OCI-LY3 (cell line): ENCODE results near the gene PTPN13.

ENCODE experiments used
- H2AFZ ChIP-seq: fragments of 200-600, 300-600 bp; shearing (Covaris generic); 2 replicates; pipeline ENCODE4 v1.6.0; 2014; ENCODE audit warnings: antibody characterized with exemption, low read depth, low read length
- H3K27ac ChIP-seq: fragments of 200-600, 300-600 bp; sonication (generic); 2 replicates; pipeline ENCODE4 v1.5.1; 2014; ENCODE audit warnings: mild to moderate bottlenecking, low read length, moderate library complexity, mixed read lengths
- H3K27me3 ChIP-seq: fragments of 200-600, 300-600 bp; sonication (generic); 2 replicates; pipeline ENCODE4 v1.6.1; 2014; ENCODE audit warnings: low read depth, low read length, mixed read lengths
- H3K36me3 ChIP-seq: fragments of 200-600, 300-600 bp; sonication (generic); replicated peaks from 2 replicates; pipeline ENCODE3; 2014; ENCODE audit warnings: low read depth, low read length, mixed read lengths
- H3K4me1 ChIP-seq: fragments of 300-600, 200-600 bp; sonication (generic); 2 replicates; pipeline ENCODE4 v1.6.1; 2014; ENCODE audit warnings: low read length, mixed read lengths
- H3K4me2 ChIP-seq: fragments of 200-600, 300-600 bp; sonication (generic); 2 replicates; pipeline ENCODE4 v1.6.1; 2014; ENCODE audit warnings: low read length, mixed read lengths
- H3K4me3 ChIP-seq: fragments of 300-600, 200-600 bp; sonication (generic); 2 replicates; pipeline ENCODE4 v1.5.1; 2014; ENCODE audit warnings: antibody characterized with exemption, mild to moderate bottlenecking, low read length, moderate library complexity
- H3K79me2 ChIP-seq: fragments of 300-600, 200-600 bp; shearing (Covaris generic); 2 replicates; pipeline ENCODE4 v1.6.1; 2014; ENCODE audit warnings: mild to moderate bottlenecking, low read length, mixed read lengths
- H3K9ac ChIP-seq: fragments of 300-600, 200-600 bp; shearing (Covaris generic); 2 replicates; pipeline ENCODE4 v1.6.0; 2014; ENCODE audit warnings: mild to moderate bottlenecking, low read length, moderate library complexity
- H3K9me3 ChIP-seq: fragments of 200-600, 300-600 bp; shearing (Covaris generic); 2 replicates; pipeline ENCODE4 v1.6.1; 2014; ENCODE audit warnings: low read length, mixed read lengths; ENCODE audit not compliant: insufficient read depth
- H4K20me1 ChIP-seq: fragments of 200-600, 300-600 bp; sonication (generic); 2 replicates; pipeline ENCODE4 v1.6.1; 2016; ENCODE audit warnings: low read length, mixed read lengths; ENCODE audit not compliant: insufficient read depth
- CTCF ChIP-seq: fragments of 200-600, 300-600 bp; sonication (generic); IDR thresholded peaks from 2 replicates; pipeline ENCODE4 v1.5.1; 2014; ENCODE audit warnings: antibody characterized with exemption, low read length, low read depth
- EZH2phosphoT487 ChIP-seq: fragments of 200-600 bp; shearing (Covaris generic); IDR thresholded peaks from 2 replicates; pipeline ENCODE4 v1.6.1; 2018; ENCODE audit warnings: antibody characterized with exemption, mixed run types, low read depth

Gene PTPN13

GRCh38 chr4:86621435-86621834 lies 27.3 kb downstream of the PTPN13 start:
- Histone ChIP-seq H3K4me1 (no peaks in the 10 kb centered on the region), H3K27ac (no peak overlapping the region), H4K20me1 (no peaks in the 10 kb centered on the region), H3K27me3 (no peaks in the 10 kb centered on the region), H3K9ac (no peak overlapping the region), H3K36me3 (no peaks in the 10 kb centered on the region), H3K9me3 (no peaks in the 10 kb centered on the region; the same call in 1 of the 2 replicates), H3K79me2 (no peaks in the 10 kb centered on the region), H3K4me3 (no peak overlapping the region), H2AFZ (no peak overlapping the region), H3K4me2 (no peak overlapping the region)
- no peak for TF ChIP-seq CTCF
- no peak for TF ChIP-seq EZH2phosphoT487

GRCh38 chr4:86626066-86626465 lies 32.0 kb downstream of the PTPN13 start:
- no peaks in the 10 kb centered on the region for H3K4me1 ChIP-seq
- no peaks in the 10 kb centered on the region for H3K79me2 ChIP-seq
- H3K9ac ChIP-seq, result no peak overlapping the region
- no peak overlapping the region for H3K4me2 ChIP-seq
- H3K27ac ChIP-seq, result no peak overlapping the region
- H2AFZ ChIP-seq, result no peak overlapping the region
- TF ChIP-seq EZH2phosphoT487, result no peak
- TF ChIP-seq CTCF, result no peak
- H3K36me3 ChIP-seq, result no peaks in the 10 kb centered on the region
- H3K9me3 ChIP-seq, result no peaks in the 10 kb centered on the region
- H3K27me3 ChIP-seq, result no peaks in the 10 kb centered on the region
- no peak overlapping the region for H3K4me3 ChIP-seq
- no peaks in the 10 kb centered on the region for H4K20me1 ChIP-seq

- no peaks in the 10 kb centered on the region for H4K20me1 ChIP-seq
These were observed 33.5 kb downstream of the PTPN13 start for GRCh38 chr4:86627462-86628135.

GRCh38 chr4:86630629-86631028 lies 36.5 kb downstream of the PTPN13 start:
- no peaks in the 10 kb centered on the region for H3K79me2 ChIP-seq
- H4K20me1 ChIP-seq, result no peaks in the 10 kb centered on the region
- no peak overlapping the region for H3K9ac ChIP-seq
- TF ChIP-seq EZH2phosphoT487 (no peak), CTCF (no peak)
- H3K4me1 ChIP-seq, result peaks cover 14% of the 10 kb centered on the region
- H3K27me3 ChIP-seq, result no peaks in the 10 kb centered on the region
- H3K4me3 ChIP-seq, result no peak overlapping the region
- no peak overlapping the region for H3K27ac ChIP-seq
- no peaks in the 10 kb centered on the region for H3K36me3 ChIP-seq
- H3K9me3 ChIP-seq, result no peaks in the 10 kb centered on the region
- no peak overlapping the region for H3K4me2 ChIP-seq
- H2AFZ ChIP-seq, result no peak overlapping the region

More at GRCh38 chr4:86627462-86628135, 33.5 kb downstream of the PTPN13 start:
- H3K9ac ChIP-seq, result no peak overlapping the region
- H3K4me2 ChIP-seq, result no peak overlapping the region
- H2AFZ ChIP-seq, result no peak overlapping the region
- no peaks in the 10 kb centered on the region for H3K36me3 ChIP-seq
- H3K4me3 ChIP-seq, result no peak overlapping the region
- H3K79me2 ChIP-seq, result no peaks in the 10 kb centered on the region
- H3K9me3 ChIP-seq, result no peaks in the 10 kb centered on the region
- no peak for TF ChIP-seq CTCF
- TF ChIP-seq EZH2phosphoT487, result no peak
- H3K27me3 ChIP-seq, result no peaks in the 10 kb centered on the region
- H3K4me1 ChIP-seq, result no peaks in the 10 kb centered on the region
- H3K27ac ChIP-seq, result no peak overlapping the region
